GM12873 (cell line): Measurements from ENCODE around the gene INPP1.

Source experiments
- CTCF ChIP-seq: IDR thresholded peaks from 2 replicates; pipeline ENCODE4 v1.5.1; 2012; ENCODE audit warnings: low read depth, mild to moderate bottlenecking, moderate library complexity, low read length, control low read depth; ENCODE audit not compliant: insufficient read depth; ENCODE audit errors: missing control alignments

The INPP1 gene

GRCh38 chr2:190415251-190415650 is 71.9 kb downstream of the INPP1 start:
- no peak for TF ChIP-seq CTCF

GRCh38 chr2:190415794-190416775 is 72.7 kb downstream of the INPP1 start:
- no peak for TF ChIP-seq CTCF

- TF ChIP-seq CTCF: no peak
These were observed 73.9 kb downstream of the INPP1 start for GRCh38 chr2:190417045-190417842.

- TF ChIP-seq CTCF: no peak
These were observed 75.3 kb downstream of the INPP1 start for GRCh38 chr2:190418727-190419126.

GRCh38 chr2:190420801-190421200 is 77.4 kb downstream of the INPP1 start:
- no peak for TF ChIP-seq CTCF
